Vein endothelial cell (primary cell): ENCODE results near the gene LRRC43. TPM values are rescaled to one million over a fixed set of nuclear protein-coding genes. Genes with fewer than 3 reads are reported as not detected.

Source experiments
- small RNA-seq: library from RNA; depleted of rRNA; stranded (forward); fragments of <200 nt; gene quantifications from one replicate; pipeline ENCODE3, GENCODE V24; 2012
- total RNA-seq: library from RNA; depleted of rRNA; stranded (reverse); fragments of >200 nt; gene quantifications from 2 replicates; pipeline ENCODE4 v1.2.3, GENCODE V29; 2012

The LRRC43 gene
- total RNA-seq: 2.4 and 3.3 TPM in 2 replicates

GRCh38 chr12:122182887-122183587 is at the start of gene LRRC43:
Gene LRRC43, plus strand, starts transcription at chr12:122183123. Its CDS starts 22 bp downstream, at chr12:122183145.

DNA sequence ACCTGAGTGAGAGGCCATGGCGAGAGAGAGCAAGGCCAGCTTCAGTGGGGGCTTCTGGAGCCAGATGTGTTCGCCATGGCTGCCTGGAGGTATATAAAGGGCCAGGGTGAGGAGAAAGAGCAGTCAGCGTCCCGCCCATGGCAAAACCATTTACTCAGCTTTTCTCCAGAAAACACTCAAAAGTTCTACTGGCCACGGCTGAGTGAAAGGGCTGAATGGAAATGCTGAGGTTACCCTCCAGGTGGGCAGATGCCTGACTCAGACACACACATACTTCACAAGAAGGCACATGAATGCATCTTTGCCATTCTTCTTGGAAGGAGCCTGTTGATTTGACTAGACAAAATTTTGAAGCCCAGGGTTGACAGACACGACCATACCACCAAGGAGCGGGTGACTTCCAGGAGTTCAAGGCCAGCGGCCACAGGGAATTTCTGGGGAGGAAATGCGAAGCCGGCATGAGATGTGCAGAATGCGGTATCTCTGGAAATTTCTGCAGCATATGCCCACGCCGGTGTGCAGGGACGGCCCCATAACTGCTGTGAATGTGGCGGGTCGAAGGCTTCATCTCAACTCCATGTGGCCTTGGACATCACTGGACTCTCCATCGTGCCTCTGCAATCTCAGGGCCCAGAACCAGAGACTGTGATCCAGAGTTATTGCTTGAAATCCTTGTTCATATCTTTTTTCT is 8.6 kb upstream of the LRRC43 start, which contains the start of gene IL31:
Gene IL31 (minus strand): TSS at position 67 of the 691 bp plus-strand sequence. CDS start 49 bp downstream, at position 18.

GRCh38 chr12:122203301-122204166 is 20.6 kb downstream of the LRRC43 start, which contains the start of gene B3GNT4:
Gene B3GNT4, plus strand, starts transcription at chr12:122203709. Its CDS starts 910 bp downstream, at chr12:122204619.

DNA sequence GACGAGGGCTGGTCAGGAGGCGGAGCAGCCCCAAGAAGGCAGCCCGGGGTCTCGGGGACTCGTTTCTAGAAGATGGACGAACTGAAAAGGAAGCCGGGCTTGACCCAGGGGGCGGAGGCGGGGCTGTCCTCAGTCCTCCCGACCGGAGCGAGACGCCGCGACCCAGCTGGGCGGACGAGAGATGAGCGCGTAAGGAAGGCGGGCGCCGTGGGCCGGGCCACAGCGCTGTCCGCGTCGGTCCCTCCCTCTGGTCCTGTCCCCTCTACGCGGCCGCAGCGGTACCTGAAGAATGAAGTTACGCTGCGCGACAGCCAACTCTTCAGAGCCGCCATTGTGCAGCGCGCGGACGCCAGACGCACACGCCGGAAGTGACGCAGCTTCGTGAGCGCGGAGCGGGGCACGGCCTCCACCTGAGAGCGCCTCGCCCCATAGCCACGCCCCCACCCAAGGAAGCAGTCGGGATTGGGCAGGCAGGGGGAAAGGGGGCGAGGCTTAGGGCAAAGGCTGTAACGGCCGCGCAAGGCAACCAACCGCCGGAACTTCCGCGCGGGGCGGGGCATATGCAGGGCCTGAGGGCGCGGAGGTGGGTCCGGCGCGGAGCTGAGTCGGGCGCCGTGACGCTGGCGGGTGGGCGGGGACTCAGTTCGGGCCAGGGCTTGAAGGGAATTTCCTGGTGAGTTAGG is 42.9 kb downstream of the LRRC43 start, which contains the start of gene DIABLO:
Gene DIABLO (minus strand): TSS at position 370 of the 683 bp plus-strand sequence. CDS start 38 bp downstream, at position 332.

Small RNA genes lying within 50 kb of the gene (small RNA-seq; reads per million reads assigned to genes)
- 0.11 reads per million for gene DIABLO

Other genes starting within 250 kb of the LRRC43 start
- gene BCL7A, start 161.2 kb upstream of the LRRC43 start, total RNA-seq: 9.1 and 9.7 TPM in 2 replicates
- gene MLXIP, start 104.4 kb upstream of the LRRC43 start, total RNA-seq: 20.7 and 26.1 TPM in 2 replicates
- not detected in 2 replicates for gene IL31, start 8.9 kb upstream of the LRRC43 start, total RNA-seq
- gene B3GNT4, start 20.6 kb downstream of the LRRC43 start, total RNA-seq: under 0.01 TPM in 1 of 2 replicates, not detected in the other
- gene DIABLO, start 42.9 kb downstream of the LRRC43 start, total RNA-seq: 60.9 and 73.8 TPM in 2 replicates
- 15.0 and 21.5 TPM in 2 replicates for gene VPS33A, start 83.4 kb downstream of the LRRC43 start, total RNA-seq
- 58.1 and 67.9 TPM in 2 replicates for gene CLIP1, start 239.5 kb downstream of the LRRC43 start, total RNA-seq